HG03442 (cell line): ENCODE data around the gene CHID1.

Experiments used
- ATAC-seq: cut with Tn5 transposase; IDR thresholded peaks from one replicate; pipeline ENCODE4 v1.9.1; 2021; ENCODE audit warnings: mild to moderate bottlenecking, moderate library complexity; ENCODE audit not compliant: unreplicated experiment

CHID1 gene

GRCh38 chr11:888310-889212 is 22.0 kb downstream of the CHID1 start:
- ATAC-seq: no peak

GRCh38 chr11:887589-887988 is 23.0 kb downstream of the CHID1 start:
- ATAC-seq: no peak

- ATAC-seq: no peak
These were observed 24.0 kb downstream of the CHID1 start for GRCh38 chr11:886568-886967.

GRCh38 chr11:884578-885070 is 26.0 kb downstream of the CHID1 start:
- ATAC-seq: no peak

- ATAC-seq: no peak
These were observed 27.1 kb downstream of the CHID1 start for GRCh38 chr11:883527-883926.

GRCh38 chr11:882596-882995 is 28.0 kb downstream of the CHID1 start:
- no peak for ATAC-seq

- ATAC-seq: no peak
These were observed 30.2 kb downstream of the CHID1 start for GRCh38 chr11:880447-880846.

- ATAC-seq: no peak
These were observed 33.0 kb downstream of the CHID1 start for GRCh38 chr11:877565-877964.

- ATAC-seq: no peak
These were observed 34.1 kb downstream of the CHID1 start for GRCh38 chr11:876545-876944.

GRCh38 chr11:875769-876301 is 34.8 kb downstream of the CHID1 start:
- no peak for ATAC-seq

GRCh38 chr11:875203-875602 is 35.4 kb downstream of the CHID1 start:
- ATAC-seq: no peak

- ATAC-seq: no peak
These were observed 36.9 kb downstream of the CHID1 start for GRCh38 chr11:873706-874105.

GRCh38 chr11:872799-873198 is 37.8 kb downstream of the CHID1 start:
- no peak for ATAC-seq

- ATAC-seq: no peak
These were observed 39.1 kb downstream of the CHID1 start for GRCh38 chr11:871472-871871.

- ATAC-seq: no peak
These were observed 40.2 kb downstream of the CHID1 start for GRCh38 chr11:870418-870817.

GRCh38 chr11:870127-870413 is 40.5 kb downstream of the CHID1 start:
- no peak for ATAC-seq

GRCh38 chr11:869399-870126 is 41.0 kb downstream of the CHID1 start:
- no peak for ATAC-seq

- ATAC-seq: no peak
These were observed 41.8 kb downstream of the CHID1 start for GRCh38 chr11:868802-869201.

- no peak for ATAC-seq
These were observed 42.2 kb downstream of the CHID1 start for GRCh38 chr11:868394-868793.

GRCh38 chr11:867856-868358 is 42.7 kb downstream of the CHID1 start:
- no peak for ATAC-seq

GRCh38 chr11:866481-866880 is 44.1 kb downstream of the CHID1 start:
- ATAC-seq: no peak
